K562 (cell line): ENCODE measurements around the gene PARD3B. TPM values are rescaled to one million over a fixed set of nuclear protein-coding genes. Genes with fewer than 3 reads are reported as not detected.

Experiments used
- CAMTA2 ChIP-seq: fragments of 250-450 bp; sonication (Bioruptor Pico); conservative IDR thresholded peaks from 2 replicates; pipeline ENCODE4 v1.5.1; 2022
- CBFA2T2 ChIP-seq: fragments of 450-650 bp; conservative IDR thresholded peaks from 2 replicates; pipeline ENCODE4 v1.6.1; 2017; ENCODE audit warnings: mild to moderate bottlenecking
- GABPA ChIP-seq: fragments of 200-800 bp; sonication (Bioruptor generic); conservative IDR thresholded peaks from 2 replicates; pipeline ENCODE4 v1.6.1; 2016; ENCODE audit warnings: low read depth, missing genetic modification characterization, missing compliant biosample characterization
- GTF2B ChIP-seq: IDR thresholded peaks from 2 replicates; pipeline ENCODE4 v1.6.1; 2011; ENCODE audit not compliant: insufficient read length; ENCODE audit errors: extremely low read depth
- HMBOX1 ChIP-seq: sonication (generic); IDR thresholded peaks from 2 replicates; pipeline ENCODE4 v1.6.1; 2016
- KHSRP ChIP-seq: fragments of 450-650 bp; IDR thresholded peaks from 2 replicates; pipeline ENCODE4 v1.6.1; 2017
- MTA2 ChIP-seq: fragments of 450-650 bp; IDR thresholded peaks from 2 replicates; pipeline ENCODE4 v1.6.1; 2016; ENCODE audit warnings: low read depth
- NCOA1 ChIP-seq: fragments of 450-650 bp; IDR thresholded peaks from 2 replicates; pipeline ENCODE4 v1.6.1; 2016; ENCODE audit warnings: low read depth
- NUFIP1 ChIP-seq: fragments of 450-650 bp; IDR thresholded peaks from 2 replicates; pipeline ENCODE4 v1.6.1; 2018; ENCODE audit not compliant: partially characterized antibody
- PHF20 ChIP-seq: fragments of 450-650 bp; IDR thresholded peaks from 2 replicates; pipeline ENCODE4 v1.6.1; 2018; ENCODE audit not compliant: partially characterized antibody
- PHF8 ChIP-seq: fragments of 200-600 bp; sonication (generic); IDR thresholded peaks from 2 replicates; pipeline ENCODE4 v1.6.1; 2012; ENCODE audit warnings: mixed run types, mild to moderate bottlenecking, inconsistent platforms, low read length, moderate library complexity, borderline replicate concordance
- PURB ChIP-seq: sonication (generic); formaldehyde crosslinking; IDR thresholded peaks from 2 replicates; pipeline ENCODE4 v1.9.0; 2021; ENCODE audit warnings: low read depth, mild to moderate bottlenecking, missing genetic modification reagents
- STAT6 ChIP-seq: sonication (generic); formaldehyde crosslinking; IDR thresholded peaks from 2 replicates; pipeline ENCODE4 v1.8.1; 2023; ENCODE audit warnings: mild to moderate bottlenecking, missing genetic modification reagents
- TCF15 ChIP-seq: fragments of 250-450 bp; sonication (Bioruptor Pico); IDR thresholded peaks from 2 replicates; pipeline ENCODE4 v1.8.0; 2022; ENCODE audit warnings: moderate library complexity, mild to moderate bottlenecking, inconsistent platforms
- WHSC1 ChIP-seq: IDR thresholded peaks from one replicate; pipeline ENCODE4 v1.6.1; 2012; ENCODE audit warnings: low read length, control low read depth, inconsistent platforms
- ZBTB9 ChIP-seq: fragments of 450-650 bp; formaldehyde crosslinking; IDR thresholded peaks from 2 replicates; pipeline ENCODE4 v1.4.0; 2020; ENCODE audit warnings: mild to moderate bottlenecking, moderate library complexity
- ZKSCAN1 ChIP-seq: fragments of 150-350 bp; IDR thresholded peaks from 2 replicates; pipeline ENCODE4 v1.6.1; 2016; ENCODE audit warnings: low read depth, low read length
- ZNF143 ChIP-seq: sonication (generic); formaldehyde crosslinking; IDR thresholded peaks from 2 replicates; pipeline ENCODE4 v1.9.0; 2022; ENCODE audit warnings: mild to moderate bottlenecking, missing genetic modification reagents
- ZNF224 ChIP-seq: sonication (generic); formaldehyde crosslinking; IDR thresholded peaks from 2 replicates; pipeline ENCODE4 v1.8.0; 2022; ENCODE audit warnings: mild to moderate bottlenecking, missing genetic modification reagents
- ZNF280B ChIP-seq: fragments of 250-450 bp; sonication (Bioruptor Pico); IDR thresholded peaks from 2 replicates; pipeline ENCODE4 v1.5.1; 2021; ENCODE audit warnings: mild to moderate bottlenecking
- ZNF586 ChIP-seq: fragments of 450-650 bp; formaldehyde crosslinking; conservative IDR thresholded peaks from 2 replicates; pipeline ENCODE4 v1.4.0; 2020; ENCODE audit warnings: mild to moderate bottlenecking, moderate library complexity
- ZSCAN32 ChIP-seq: fragments of 450-650 bp; formaldehyde crosslinking; IDR thresholded peaks from 2 replicates; pipeline ENCODE4 v1.4.0; 2020; ENCODE audit warnings: mild to moderate bottlenecking, moderate library complexity
- polyA plus RNA-seq, 8 experiments: library from polyadenylated mRNA; depleted of rRNA in 4 of 8; stranded (reverse) in 5 of 8; unstranded in 3 of 8; fragments of >200 nt; fragmentation: Nextera tagmentation in 2 of 8; fragmentation: Illumina TruSeq in 1 of 8; extraction: Ambion mirVana in 2 of 8; extraction: Trizol in 1 of 8; gene quantifications; 2 replicates each; pipeline versions ENCODE4 v1.2.1 to v1.2.3, GENCODE V29; 2011 to 2014; ENCODE audit warnings: inconsistent platforms in 1 of 8, missing spikeins in 1 of 8
- total RNA-seq, 7 experiments: library from RNA; depleted of rRNA in 6 of 7; stranded (reverse); fragments of >200 nt in 6 of 7; fragmentation: Illumina TruSeq in 2 of 7; extraction: Trizol in 2 of 7; gene quantifications; 2 replicates each; pipeline versions ENCODE4 v1.2.1 to v1.2.3, GENCODE V29; 2011 to 2021; ENCODE audit warnings: low replicate concordance in 1 of 7

PARD3B gene
- total and polyA plus RNA-seq, 9 of the 15 experiments (the other 6 are each of a cell fraction or from before 2014, with no cell fraction given), result 0.15 to 3.0 (median 1.1) TPM

GRCh38 chr2:204539019-204539385, 6.3 kb upstream of the PARD3B start (continued):
- TF ChIP-seq GTF2B, result no peak
- TF ChIP-seq PURB (CRISPR knock-in tag), result no peak
- TF ChIP-seq ZSCAN32, result no peak
- TF ChIP-seq ZNF586, result no peak
- no peak for TF ChIP-seq NUFIP1
- TF ChIP-seq PHF20, result no peak
- TF ChIP-seq ZNF280B (CRISPR knock-in tag), result no peak
- no peak for TF ChIP-seq STAT6 (CRISPR knock-in tag)
- no peak for TF ChIP-seq PHF8
- TF ChIP-seq KHSRP, result no peak
- no peak for TF ChIP-seq ZKSCAN1
- peak; percentile 81 for TF ChIP-seq CBFA2T2
- no peak for TF ChIP-seq GABPA (tag)
- TF ChIP-seq ZNF224 (CRISPR knock-in tag), result no peak
- TF ChIP-seq TCF15, result no peak
- no peak for TF ChIP-seq ZBTB9 (CRISPR knock-in tag)
- peak; percentile 75 for TF ChIP-seq MTA2
- no peak for TF ChIP-seq WHSC1
- no peak for TF ChIP-seq ZNF143 (CRISPR knock-in tag)
- TF ChIP-seq NCOA1, result peak; percentile 32; the same call in 1 of the 2 replicates
- no peak for TF ChIP-seq CAMTA2 (CRISPR knock-in tag)
- no peak for TF ChIP-seq HMBOX1
